Brain microvascular endothelial cell (primary cell): ENCODE data around the gene MPP2.

Source experiments
- DNase-seq: peaks from one replicate; pipeline ENCODE4 v3.0.0-alpha.2; 2020
- H3K27ac ChIP-seq: fragments of 250-450 bp; sonication (Bioruptor Pico); 2 replicates; pipeline ENCODE4 v1.5.1; 2020; ENCODE audit warnings: mild to moderate bottlenecking, moderate library complexity
- H3K27me3 ChIP-seq: fragments of 250-450 bp; sonication (Bioruptor Pico); replicated peaks from 2 replicates; pipeline ENCODE4 v1.5.1; 2020; ENCODE audit warnings: mild to moderate bottlenecking
- H3K36me3 ChIP-seq: fragments of 250-450 bp; sonication (Bioruptor Pico); replicated peaks from 2 replicates; pipeline ENCODE4 v1.5.1; 2020; ENCODE audit warnings: mild to moderate bottlenecking
- H3K4me3 ChIP-seq: 2 replicates; pipeline ENCODE4 v1.5.1; 2011; ENCODE audit warnings: low read depth, mild to moderate bottlenecking, control low read depth, low read length, moderate library complexity
- in situ Hi-C: cut with HindIII; loops from 2 replicates; pipeline ENCODE4 v1.10.0; 2017; ENCODE audit warnings: low sequenced_read_pairs, low pct_ligation_motif_present
- TF ChIP-seq, protein P1 (sequence below): IDR thresholded peaks from 2 replicates; pipeline ENCODE4 v1.5.1; 2011; ENCODE audit warnings: low read depth, mild to moderate bottlenecking, moderate library complexity, low read length, control low read depth, inconsistent platforms; ENCODE audit errors: missing control alignments

The MPP2 gene

GRCh38 chr17:43861960-43862359, 45.4 kb downstream of the MPP2 start:
- H3K27me3 ChIP-seq = peaks cover 14% of the 10 kb centered on the region
- in situ Hi-C loops = no loop called here
- no peak overlapping the region for H3K27ac ChIP-seq
- no peak overlapping the region for H3K4me3 ChIP-seq
- TF ChIP-seq, protein P1, sequence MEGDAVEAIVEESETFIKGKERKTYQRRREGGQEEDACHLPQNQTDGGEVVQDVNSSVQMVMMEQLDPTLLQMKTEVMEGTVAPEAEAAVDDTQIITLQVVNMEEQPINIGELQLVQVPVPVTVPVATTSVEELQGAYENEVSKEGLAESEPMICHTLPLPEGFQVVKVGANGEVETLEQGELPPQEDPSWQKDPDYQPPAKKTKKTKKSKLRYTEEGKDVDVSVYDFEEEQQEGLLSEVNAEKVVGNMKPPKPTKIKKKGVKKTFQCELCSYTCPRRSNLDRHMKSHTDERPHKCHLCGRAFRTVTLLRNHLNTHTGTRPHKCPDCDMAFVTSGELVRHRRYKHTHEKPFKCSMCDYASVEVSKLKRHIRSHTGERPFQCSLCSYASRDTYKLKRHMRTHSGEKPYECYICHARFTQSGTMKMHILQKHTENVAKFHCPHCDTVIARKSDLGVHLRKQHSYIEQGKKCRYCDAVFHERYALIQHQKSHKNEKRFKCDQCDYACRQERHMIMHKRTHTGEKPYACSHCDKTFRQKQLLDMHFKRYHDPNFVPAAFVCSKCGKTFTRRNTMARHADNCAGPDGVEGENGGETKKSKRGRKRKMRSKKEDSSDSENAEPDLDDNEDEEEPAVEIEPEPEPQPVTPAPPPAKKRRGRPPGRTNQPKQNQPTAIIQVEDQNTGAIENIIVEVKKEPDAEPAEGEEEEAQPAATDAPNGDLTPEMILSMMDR = no peak
- H3K36me3 ChIP-seq = no peaks in the 10 kb centered on the region
- DNase-seq = no peak

DNA sequence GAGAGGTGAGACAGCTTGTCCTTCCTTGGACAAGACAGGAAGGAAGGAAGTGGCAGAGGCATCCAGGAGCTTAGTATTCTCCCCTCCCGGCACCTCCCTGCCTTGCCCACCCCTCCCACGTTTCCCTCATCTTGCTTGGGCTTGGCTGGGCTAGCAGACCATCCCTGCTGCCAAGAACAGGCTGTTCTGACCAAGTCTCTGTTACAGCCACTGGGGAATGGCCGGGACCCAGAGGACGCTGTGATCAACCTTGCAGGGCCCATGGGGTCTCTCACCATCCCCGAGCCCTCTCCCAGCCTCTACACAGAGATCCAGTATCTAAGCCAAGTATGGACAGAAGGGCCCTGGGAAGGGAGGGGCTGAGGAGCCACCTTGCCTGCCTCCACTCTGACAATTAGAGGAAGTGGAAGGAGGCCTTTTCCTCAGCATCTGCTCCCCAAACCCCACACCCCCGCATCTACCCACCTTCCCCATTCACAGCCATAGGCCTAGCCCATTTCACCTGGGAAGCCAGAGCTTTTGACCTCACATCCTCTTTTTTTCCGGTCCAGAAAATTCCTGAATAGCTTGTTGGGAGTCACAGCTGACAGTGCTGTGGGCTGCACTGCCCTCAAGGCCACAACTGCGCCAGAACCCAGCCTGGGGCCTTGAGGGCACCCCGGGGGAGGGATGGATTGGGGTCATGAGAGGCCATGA, 46.3 kb downstream of the MPP2 start:
- Histone ChIP-seq H3K27me3 (peaks cover 15% of the 10 kb centered on the region), H3K4me3 (no peak overlapping the region), H3K27ac (no peak overlapping the region), H3K36me3 (no peaks in the 10 kb centered on the region)
- no peak for DNase-seq
- in situ Hi-C loops = no loop called here
- TF ChIP-seq, protein P1 = no peak

DNA sequence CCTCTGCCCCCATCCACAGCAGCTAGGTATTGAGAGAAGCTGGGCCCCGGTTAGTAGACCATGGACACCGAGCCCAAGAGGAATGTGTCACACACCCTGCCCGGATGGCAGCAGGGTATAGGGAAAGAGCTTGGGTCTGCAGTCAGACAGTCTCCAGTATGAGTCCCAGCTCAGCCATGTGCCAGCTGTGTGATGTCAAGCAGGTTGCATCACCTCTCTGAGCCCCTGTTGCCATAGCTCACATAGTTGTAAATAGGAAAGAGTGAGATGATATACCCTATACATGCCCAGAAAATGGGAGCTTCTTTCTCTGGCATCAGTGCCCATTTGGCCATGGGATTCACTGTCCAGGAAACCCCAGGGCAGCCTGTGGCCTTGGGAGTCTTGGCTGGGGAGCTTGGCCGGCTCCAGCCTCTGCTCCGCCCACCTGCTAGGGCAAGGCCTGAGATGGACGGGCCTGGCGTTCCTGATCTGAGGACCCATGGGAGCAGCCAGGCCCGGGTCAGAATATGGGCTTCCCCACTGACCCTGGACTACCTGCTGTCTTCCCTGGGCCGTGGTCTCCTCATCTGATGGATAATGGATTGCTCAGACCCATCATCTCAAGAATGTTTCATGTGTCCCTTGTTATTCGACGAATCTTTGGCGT, 47.1 kb downstream of the MPP2 start:
- no peak overlapping the region for H3K27ac ChIP-seq
- H3K27me3 ChIP-seq = peaks cover 16% of the 10 kb centered on the region
- in situ Hi-C loops = no loop called here
- DNase-seq = no peak
- TF ChIP-seq, protein P1 = no peak
- H3K36me3 ChIP-seq = no peaks in the 10 kb centered on the region
- H3K4me3 ChIP-seq = no peak overlapping the region

DNA sequence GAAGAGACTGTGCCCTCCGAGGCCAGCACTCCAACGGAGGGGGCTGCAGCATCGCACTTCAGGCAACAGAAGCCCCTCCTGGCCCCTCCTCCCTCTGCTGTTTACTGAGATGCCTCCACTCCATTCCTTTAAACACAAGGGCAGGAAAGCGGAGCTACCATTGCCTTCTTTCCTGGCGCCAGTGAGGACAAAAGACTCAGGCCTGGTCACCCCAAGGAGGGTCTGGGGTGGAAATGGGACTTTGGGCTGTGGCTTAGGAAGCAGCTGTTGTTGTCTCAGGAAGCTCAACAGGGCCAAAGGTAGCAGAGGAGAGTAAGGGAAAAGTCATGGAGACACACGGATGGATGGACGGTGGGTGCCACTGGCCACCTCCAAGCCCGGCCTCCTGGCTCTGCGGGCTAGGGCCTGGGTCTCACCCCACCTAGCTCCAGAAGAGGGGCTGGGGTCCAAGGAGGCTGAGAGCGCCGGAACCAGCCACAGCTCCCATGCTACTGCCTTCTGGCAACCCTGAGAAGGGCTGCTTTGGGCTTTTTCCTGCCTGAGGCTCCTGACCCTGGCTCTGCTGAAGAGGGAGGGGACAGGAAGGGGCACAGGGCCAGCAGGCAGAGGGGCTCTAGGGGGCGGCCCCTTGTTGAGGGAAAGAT, 49.3 kb downstream of the MPP2 start:
- TF ChIP-seq, protein P1 = no peak
- Histone ChIP-seq H3K27me3 (peaks cover 18% of the 10 kb centered on the region), H3K27ac (no peak overlapping the region), H3K4me3 (no peak overlapping the region), H3K36me3 (no peaks in the 10 kb centered on the region)
- DNase-seq = no peak
- in situ Hi-C loops = no loop called here

- Histone ChIP-seq H3K27ac (no peak overlapping the region), H3K27me3 (peaks cover 18% of the 10 kb centered on the region), H3K36me3 (no peaks in the 10 kb centered on the region), H3K4me3 (no peak overlapping the region)
- DNase-seq = no peak
- in situ Hi-C loops = no loop called here
- TF ChIP-seq, protein P1 = no peak
Observed at GRCh38 chr17:43857141-43857540, 50.2 kb downstream of the MPP2 start.
